KMS-11 (cell line): Measurements from ENCODE around the gene LRRC45.

Source experiments
- H2AFZ ChIP-seq: fragments of 200-600 bp; sonication (generic); 2 replicates; pipeline ENCODE4 v1.6.1; 2016; ENCODE audit warnings: antibody characterized with exemption, mixed run types, low read depth
- H3K27ac ChIP-seq: fragments of 200-600 bp; sonication (generic); 2 replicates; pipeline ENCODE4 v1.6.1; 2016; ENCODE audit warnings: mild to moderate bottlenecking, mixed run types
- H3K27me3 ChIP-seq: fragments of 200-600 bp; sonication (generic); 2 replicates; pipeline ENCODE4 v1.6.1; 2017; ENCODE audit warnings: mild to moderate bottlenecking, low read depth, mixed run types, moderate library complexity; ENCODE audit not compliant: insufficient read depth
- H3K36me3 ChIP-seq: fragments of 200-600 bp; sonication (generic); 2 replicates; pipeline ENCODE4 v1.6.1; 2017; ENCODE audit warnings: mild to moderate bottlenecking, mixed run types; ENCODE audit not compliant: insufficient read depth
- H3K4me1 ChIP-seq: fragments of 200-600 bp; sonication (generic); 2 replicates; pipeline ENCODE4 v1.6.1; 2016; ENCODE audit warnings: mild to moderate bottlenecking, low read depth, mixed run types; ENCODE audit not compliant: poor library complexity, severe bottlenecking
- H3K4me2 ChIP-seq: fragments of 200-600 bp; sonication (generic); 2 replicates; pipeline ENCODE4 v1.7.0; 2016; ENCODE audit warnings: mild to moderate bottlenecking, mixed run types
- H3K4me3 ChIP-seq: fragments of 200-600 bp; sonication (generic); IDR thresholded peaks from 2 replicates; pipeline ENCODE4 v1.6.1; 2017; ENCODE audit warnings: low read depth, low read length, mixed read lengths; ENCODE audit not compliant: insufficient read depth
- H3K79me2 ChIP-seq: fragments of 200-600 bp; sonication (generic); 2 replicates; pipeline ENCODE4 v1.6.1; 2016; ENCODE audit warnings: low read depth, mixed run types; ENCODE audit not compliant: insufficient read depth
- H3K9ac ChIP-seq: fragments of 200-600 bp; sonication (generic); 2 replicates; pipeline ENCODE4 v1.6.1; 2016; ENCODE audit warnings: mild to moderate bottlenecking, mixed run types
- H4K20me1 ChIP-seq: fragments of 200-600 bp; sonication (generic); 2 replicates; pipeline ENCODE4 v1.6.1; 2016; ENCODE audit warnings: mild to moderate bottlenecking, mixed run types; ENCODE audit not compliant: insufficient read depth
- TF ChIP-seq, protein P1 (sequence below): fragments of 200-600 bp; sonication (generic); conservative IDR thresholded peaks from 2 replicates; pipeline ENCODE4 v1.6.1; 2017; ENCODE audit warnings: low read depth, mild to moderate bottlenecking, antibody characterized with exemption, low read length, moderate library complexity, mixed read lengths

Gene LRRC45

DNA sequence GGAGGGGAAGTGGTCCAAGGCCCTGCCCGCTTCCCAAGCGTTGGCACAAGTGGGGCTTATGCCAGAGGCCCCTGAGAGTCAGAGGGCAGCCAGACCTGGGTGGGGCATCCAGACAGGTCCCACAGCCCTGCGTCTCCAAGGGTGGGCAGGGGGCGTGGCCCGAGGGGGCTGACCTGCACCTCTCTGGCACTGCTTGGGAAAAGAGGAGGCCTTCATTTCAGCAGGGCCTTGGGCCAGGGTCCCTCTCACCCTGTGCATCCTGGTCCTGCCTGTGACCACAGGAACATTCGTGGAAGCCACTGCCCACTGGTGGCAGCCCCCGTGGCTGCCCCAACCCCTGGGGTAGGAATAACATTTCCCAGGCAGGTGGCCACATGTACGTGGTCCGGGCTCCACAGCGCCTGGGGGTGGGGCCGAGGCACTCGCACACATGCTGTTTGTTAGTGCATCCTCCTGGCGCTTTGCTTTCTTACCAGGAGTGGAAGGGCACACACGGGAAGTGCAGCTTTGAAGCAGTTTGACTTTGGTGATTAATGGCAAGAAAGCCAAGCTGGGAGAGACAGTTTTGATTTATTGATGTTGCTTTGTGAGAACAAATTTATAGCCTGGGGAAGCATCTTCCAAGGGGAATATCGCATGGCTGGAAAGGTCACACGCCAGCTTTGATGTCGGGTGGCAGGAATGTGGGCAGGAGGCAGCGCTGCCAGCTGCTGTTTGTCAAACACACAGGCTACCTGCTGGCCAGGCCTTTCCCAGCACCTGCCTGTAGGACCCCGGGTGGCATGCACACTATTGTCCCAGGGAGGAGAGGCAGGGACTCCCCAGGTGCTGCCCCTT, 4.7 kb upstream of the LRRC45 start:
- Histone ChIP-seq H3K4me2 (no peak overlapping the region), H3K36me3 (no peaks in the 10 kb centered on the region), H3K27me3 (no peaks in the 10 kb centered on the region), H3K27ac (no peak overlapping the region), H4K20me1 (no peaks in the 10 kb centered on the region), H3K79me2 (peaks cover 6% of the 10 kb centered on the region; the same call in 1 of the 2 replicates), H3K4me1 (no peaks in the 10 kb centered on the region), H2AFZ (no peak overlapping the region), H3K4me3 (no peak overlapping the region), H3K9ac (no peak overlapping the region)
- TF ChIP-seq, protein P1, sequence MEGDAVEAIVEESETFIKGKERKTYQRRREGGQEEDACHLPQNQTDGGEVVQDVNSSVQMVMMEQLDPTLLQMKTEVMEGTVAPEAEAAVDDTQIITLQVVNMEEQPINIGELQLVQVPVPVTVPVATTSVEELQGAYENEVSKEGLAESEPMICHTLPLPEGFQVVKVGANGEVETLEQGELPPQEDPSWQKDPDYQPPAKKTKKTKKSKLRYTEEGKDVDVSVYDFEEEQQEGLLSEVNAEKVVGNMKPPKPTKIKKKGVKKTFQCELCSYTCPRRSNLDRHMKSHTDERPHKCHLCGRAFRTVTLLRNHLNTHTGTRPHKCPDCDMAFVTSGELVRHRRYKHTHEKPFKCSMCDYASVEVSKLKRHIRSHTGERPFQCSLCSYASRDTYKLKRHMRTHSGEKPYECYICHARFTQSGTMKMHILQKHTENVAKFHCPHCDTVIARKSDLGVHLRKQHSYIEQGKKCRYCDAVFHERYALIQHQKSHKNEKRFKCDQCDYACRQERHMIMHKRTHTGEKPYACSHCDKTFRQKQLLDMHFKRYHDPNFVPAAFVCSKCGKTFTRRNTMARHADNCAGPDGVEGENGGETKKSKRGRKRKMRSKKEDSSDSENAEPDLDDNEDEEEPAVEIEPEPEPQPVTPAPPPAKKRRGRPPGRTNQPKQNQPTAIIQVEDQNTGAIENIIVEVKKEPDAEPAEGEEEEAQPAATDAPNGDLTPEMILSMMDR, result no peak

DNA sequence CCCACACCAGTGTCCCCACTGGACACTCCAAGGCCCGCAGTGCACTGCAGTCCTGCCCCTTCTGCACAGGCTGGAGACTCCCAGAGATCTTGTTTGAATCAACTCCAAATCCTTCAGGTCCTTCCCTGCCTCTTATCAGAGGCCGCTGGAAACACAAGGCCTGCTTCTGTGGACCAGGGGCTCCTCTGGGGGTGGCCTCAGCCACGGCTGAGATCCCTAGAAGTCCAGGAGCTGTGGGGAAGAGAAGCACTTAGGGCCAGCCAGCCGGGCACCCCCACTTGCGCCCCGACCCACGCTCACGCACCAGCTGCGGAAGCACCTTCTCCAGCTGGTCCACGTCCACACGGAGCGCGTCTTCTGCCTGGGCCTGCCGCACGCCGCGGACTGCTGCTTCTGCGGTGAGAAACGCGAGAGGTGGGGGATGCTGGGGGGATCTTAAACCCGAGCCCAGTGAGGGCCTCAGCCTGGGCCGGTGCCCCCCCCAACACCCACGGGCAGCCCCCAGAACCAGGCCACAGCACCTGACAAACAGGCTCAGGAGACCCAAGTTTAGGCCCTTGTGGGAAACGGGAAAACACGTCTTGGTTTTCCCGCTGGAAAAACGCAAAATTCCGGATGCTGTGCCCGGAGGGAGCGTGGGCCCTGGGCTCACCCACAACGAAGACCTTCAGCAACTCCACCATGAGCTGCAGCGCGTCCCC, 4.0 kb upstream of the LRRC45 start:
- Histone ChIP-seq H3K9ac (no peak overlapping the region), H3K27me3 (no peaks in the 10 kb centered on the region), H3K4me2 (no peak overlapping the region), H2AFZ (no peak overlapping the region), H3K79me2 (peaks cover 6% of the 10 kb centered on the region; the same call in 1 of the 2 replicates), H4K20me1 (no peaks in the 10 kb centered on the region), H3K4me1 (peaks cover 2% of the 10 kb centered on the region), H3K4me3 (no peak overlapping the region), H3K27ac (no peak overlapping the region), H3K36me3 (no peaks in the 10 kb centered on the region)
- TF ChIP-seq, protein P1, result no peak

DNA sequence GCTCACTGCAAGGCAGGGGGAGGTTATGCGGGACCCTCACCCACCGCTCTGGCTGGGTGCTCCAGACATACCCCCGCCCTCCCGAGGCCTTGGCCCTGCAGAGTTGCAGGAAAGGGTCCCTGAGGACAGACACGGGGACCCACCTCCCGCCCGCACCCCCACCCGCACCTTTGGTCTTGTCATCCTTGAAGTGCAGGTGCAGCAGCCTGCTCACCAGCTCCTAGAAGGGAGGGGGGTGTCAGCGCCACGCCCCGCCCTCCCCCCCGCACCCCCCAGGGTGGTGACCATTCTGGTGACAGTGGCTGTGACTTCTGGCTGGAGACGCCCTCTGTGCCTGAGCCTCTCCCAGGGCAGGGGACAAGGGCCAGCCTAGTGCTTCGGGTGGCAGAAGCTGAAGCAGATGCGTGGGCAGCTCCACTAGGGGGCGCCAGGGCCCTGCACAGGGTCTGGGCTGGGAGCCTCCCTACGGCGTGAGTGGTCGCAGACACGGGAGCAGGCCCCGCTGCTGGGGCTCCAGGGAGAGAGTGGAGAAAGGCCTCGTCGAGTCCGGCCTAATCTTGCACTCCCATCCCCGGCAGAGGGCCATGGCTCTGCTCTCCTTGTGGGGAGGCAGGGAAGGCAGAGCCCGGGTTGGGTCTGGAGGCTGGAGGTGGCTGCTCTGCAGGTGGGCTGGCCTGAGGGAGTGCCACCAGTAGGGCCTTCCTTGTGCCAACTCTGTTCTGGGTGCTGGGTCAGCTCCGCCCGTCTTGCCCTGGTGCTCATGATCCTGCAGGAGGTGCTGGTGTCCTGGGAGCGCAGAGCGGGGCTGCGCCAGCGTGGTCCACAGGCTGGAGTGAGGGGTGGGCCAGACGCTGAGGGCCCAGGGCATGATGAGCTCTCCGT, 3.2 kb upstream of the LRRC45 start:
- Histone ChIP-seq H3K9ac (no peak overlapping the region), H3K79me2 (peaks cover 6% of the 10 kb centered on the region; the same call in 1 of the 2 replicates), H3K27ac (no peak overlapping the region), H3K36me3 (no peaks in the 10 kb centered on the region), H3K4me3 (no peak overlapping the region), H3K4me1 (peaks cover 6% of the 10 kb centered on the region), H2AFZ (no peak overlapping the region), H3K27me3 (no peaks in the 10 kb centered on the region), H4K20me1 (no peaks in the 10 kb centered on the region), H3K4me2 (no peak overlapping the region)
- TF ChIP-seq, protein P1, result peak; percentile 81

GRCh38 chr17:82020572-82021106, 2.5 kb upstream of the LRRC45 start:
- Histone ChIP-seq H3K36me3 (no peaks in the 10 kb centered on the region), H3K4me1 (peaks cover 6% of the 10 kb centered on the region), H3K27ac (no peak overlapping the region), H4K20me1 (no peaks in the 10 kb centered on the region), H3K79me2 (peaks cover 6% of the 10 kb centered on the region; the same call in 1 of the 2 replicates), H3K4me2 (peak overlapping the region; percentile 56; the same call in 1 of the 2 replicates), H3K4me3 (no peak overlapping the region), H2AFZ (no peak overlapping the region), H3K27me3 (no peaks in the 10 kb centered on the region), H3K9ac (no peak overlapping the region)
- TF ChIP-seq, protein P1, result no peak
